BJ (cell line): ENCODE measurements around the gene KCNE2. TPM values are rescaled to one million over a fixed set of nuclear protein-coding genes. Genes with fewer than 3 reads are reported as not detected.

Source experiments
- CTCF ChIA-PET: fragments of 350-600 bp; formaldehyde crosslinking; extraction: SDS; loops from one replicate; lab custom pipeline; 2021; ENCODE audit warnings: antibody characterized with exemption, inconsistent platforms; lab: Yijun Ruan, JAX
- POLR2A ChIA-PET: fragments of 300-600 bp; sonication (Branson Sonifier 250); formaldehyde crosslinking; extraction: SDS; loops from one replicate; lab custom pipeline; 2021; ENCODE audit warnings: antibody characterized with exemption; lab: Charles Lee
- DNase-seq: peaks from one replicate; pipeline ENCODE4 v3.0.0-alpha.2; 2011; ENCODE audit warnings: low read depth
- H3K27me3 ChIP-seq: 2 replicates; pipeline ENCODE4 v1.6.0; 2011; ENCODE audit warnings: low read length; ENCODE audit not compliant: control insufficient read depth, insufficient read depth
- H3K36me3 ChIP-seq: 2 replicates; pipeline ENCODE4 v1.5.1; 2011; ENCODE audit warnings: low read length; ENCODE audit not compliant: control insufficient read depth, insufficient read depth
- H3K4me3 ChIP-seq: 2 replicates; pipeline ENCODE4 v1.5.1; 2011; ENCODE audit warnings: low read depth, mild to moderate bottlenecking, control low read depth, low read length
- polyA plus RNA-seq: library from polyadenylated mRNA; depleted of rRNA; stranded (reverse); fragments of >200 nt; gene quantifications from 2 replicates; pipeline ENCODE4 v1.2.3, GENCODE V29; 2011
- TF ChIP-seq, protein P1 (sequence below): IDR thresholded peaks from 2 replicates; pipeline ENCODE4 v1.5.1; 2011; ENCODE audit warnings: low read depth, mild to moderate bottlenecking, control low read depth, inconsistent platforms, low read length, moderate library complexity; ENCODE audit not compliant: insufficient read depth

Gene KCNE2
- polyA plus RNA-seq, 1 experiment: not detected

DNA sequence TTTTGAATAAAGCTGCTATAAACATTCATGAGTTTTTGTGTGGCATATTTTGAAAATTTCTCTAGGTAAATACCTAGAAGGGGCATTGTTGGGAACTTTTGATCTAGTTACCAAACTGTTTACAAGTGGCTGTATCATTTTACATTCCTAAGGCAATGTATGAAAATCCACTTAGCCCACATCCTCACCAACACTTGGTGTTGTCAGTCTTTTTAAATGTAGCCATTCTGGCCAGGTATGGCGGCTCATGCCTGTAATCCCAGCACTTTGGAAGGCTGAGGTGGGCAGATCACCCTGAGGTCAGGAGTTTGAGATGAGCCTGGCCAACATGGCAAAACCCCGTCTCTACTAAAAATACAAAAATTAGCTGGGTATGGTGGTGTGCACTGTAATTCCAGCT lies 5.9 kb upstream of the KCNE2 start:
- no peak for DNase-seq
- ChIA-PET POLR2A (no interaction called here), CTCF (interaction anchor here (2.2 to 3.8 kb wide), 2 partner anchors 10 to 434 kb away, joined by 8 to 18 read pairs; no protein-coding TSS in a partner anchor)
- no peak overlapping the region for H3K4me3 ChIP-seq
- H3K36me3 ChIP-seq: no peaks in the 10 kb centered on the region
- peaks cover 8% of the 10 kb centered on the region for H3K27me3 ChIP-seq
- TF ChIP-seq, protein P1, sequence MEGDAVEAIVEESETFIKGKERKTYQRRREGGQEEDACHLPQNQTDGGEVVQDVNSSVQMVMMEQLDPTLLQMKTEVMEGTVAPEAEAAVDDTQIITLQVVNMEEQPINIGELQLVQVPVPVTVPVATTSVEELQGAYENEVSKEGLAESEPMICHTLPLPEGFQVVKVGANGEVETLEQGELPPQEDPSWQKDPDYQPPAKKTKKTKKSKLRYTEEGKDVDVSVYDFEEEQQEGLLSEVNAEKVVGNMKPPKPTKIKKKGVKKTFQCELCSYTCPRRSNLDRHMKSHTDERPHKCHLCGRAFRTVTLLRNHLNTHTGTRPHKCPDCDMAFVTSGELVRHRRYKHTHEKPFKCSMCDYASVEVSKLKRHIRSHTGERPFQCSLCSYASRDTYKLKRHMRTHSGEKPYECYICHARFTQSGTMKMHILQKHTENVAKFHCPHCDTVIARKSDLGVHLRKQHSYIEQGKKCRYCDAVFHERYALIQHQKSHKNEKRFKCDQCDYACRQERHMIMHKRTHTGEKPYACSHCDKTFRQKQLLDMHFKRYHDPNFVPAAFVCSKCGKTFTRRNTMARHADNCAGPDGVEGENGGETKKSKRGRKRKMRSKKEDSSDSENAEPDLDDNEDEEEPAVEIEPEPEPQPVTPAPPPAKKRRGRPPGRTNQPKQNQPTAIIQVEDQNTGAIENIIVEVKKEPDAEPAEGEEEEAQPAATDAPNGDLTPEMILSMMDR: no peak

DNA sequence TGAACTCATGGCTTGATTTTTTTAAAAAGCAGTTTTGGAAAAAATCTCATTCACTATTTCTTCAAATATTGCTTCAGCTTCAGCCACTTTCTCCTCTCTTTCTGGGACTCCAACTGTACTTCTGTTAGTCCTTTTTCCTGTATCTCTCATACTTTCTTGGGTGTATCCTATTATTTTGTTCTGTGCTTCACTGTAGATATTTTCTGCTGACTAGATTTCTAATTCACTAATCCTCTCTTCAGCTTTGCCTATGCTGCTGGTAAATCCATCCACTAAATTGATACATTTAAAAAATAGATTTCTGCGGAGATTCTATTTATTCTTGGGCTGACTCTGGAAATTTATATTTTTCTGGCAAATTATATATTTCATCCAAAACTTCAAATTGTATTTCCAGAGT lies 4.9 kb upstream of the KCNE2 start:
- TF ChIP-seq, protein P1: no peak
- ChIA-PET POLR2A (no interaction called here), CTCF (interaction anchor here (1.4 to 3.8 kb wide), 3 partner anchors 9 to 435 kb away, joined by 3 to 18 read pairs (median 8); no protein-coding TSS in a partner anchor)
- Histone ChIP-seq H3K4me3 (no peak overlapping the region), H3K36me3 (no peaks in the 10 kb centered on the region), H3K27me3 (peaks cover 8% of the 10 kb centered on the region)
- no peak for DNase-seq

DNA sequence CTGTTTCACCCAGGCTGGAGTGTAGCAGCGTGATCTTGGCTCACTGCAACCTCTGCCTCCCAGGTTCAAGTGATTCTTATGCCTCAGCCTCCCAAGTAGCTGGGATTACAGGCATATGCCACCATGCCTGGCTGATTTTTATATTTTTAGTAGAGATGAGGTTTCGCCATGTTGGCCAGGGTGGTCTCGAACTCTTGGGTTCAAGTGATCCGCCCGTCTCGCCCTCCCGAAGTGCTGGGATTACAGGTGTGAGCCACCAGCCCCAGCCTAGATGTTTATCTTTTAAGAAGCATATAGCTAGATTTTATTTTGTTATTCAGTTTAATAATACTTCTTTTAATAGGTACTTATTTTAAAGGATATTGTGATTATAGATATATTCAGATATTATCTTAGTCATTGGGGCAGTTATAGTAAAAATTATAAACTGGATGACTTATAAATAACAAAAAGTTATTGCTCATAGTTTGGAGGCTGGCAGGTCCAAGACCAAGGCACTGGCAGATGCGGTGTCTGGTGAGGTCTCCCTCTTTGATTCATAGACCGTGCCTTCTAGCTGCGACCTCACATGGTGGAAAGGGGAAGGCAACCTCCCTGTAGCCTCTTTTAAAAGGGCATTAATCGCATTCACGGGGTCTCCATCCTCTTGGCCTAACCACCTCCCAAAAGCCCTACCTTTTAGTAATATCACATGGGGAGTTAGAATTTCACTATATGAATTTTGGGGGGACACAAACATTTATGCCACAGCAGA lies 3.1 kb upstream of the KCNE2 start:
- DNase-seq: no peak
- H3K4me3 ChIP-seq: no peak overlapping the region
- H3K27me3 ChIP-seq: peaks cover 6% of the 10 kb centered on the region
- ChIA-PET CTCF (interaction anchor here (1.0 to 3.8 kb wide), 4 partner anchors 12 to 437 kb away, joined by 3 to 18 read pairs (median 7); no protein-coding TSS in a partner anchor), POLR2A (interaction anchor here (0.6 kb wide), 1 partner anchor 810 kb away, joined by 5 read pairs; no protein-coding TSS in a partner anchor)
- TF ChIP-seq, protein P1: no peak
- no peaks in the 10 kb centered on the region for H3K36me3 ChIP-seq

DNA sequence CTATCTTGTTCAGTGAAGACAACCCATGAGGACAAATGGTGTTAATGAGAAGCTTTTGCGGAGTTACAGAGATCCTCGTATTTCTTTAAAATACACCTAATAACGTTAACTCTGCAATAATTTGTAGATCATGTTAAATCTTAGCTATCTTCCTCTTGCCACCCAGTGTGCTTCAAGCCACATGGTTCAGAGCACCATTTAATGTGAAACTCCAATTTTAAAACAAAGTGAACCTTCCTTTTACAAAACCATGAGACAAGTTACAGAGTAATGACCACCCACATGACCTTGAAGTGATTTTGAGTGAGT lies 1.7 kb upstream of the KCNE2 start:
- CTCF ChIA-PET: interaction anchor here (0.6 to 2.2 kb wide), 13 partner anchors 11 to 441 kb away, joined by 3 to 12 read pairs (median 3); no protein-coding TSS in a partner anchor
- TF ChIP-seq, protein P1: no peak
- Histone ChIP-seq H3K4me3 (no peak overlapping the region), H3K36me3 (no peaks in the 10 kb centered on the region), H3K27me3 (no peaks in the 10 kb centered on the region)
- POLR2A ChIA-PET: no interaction called here
- no peak for DNase-seq

DNA sequence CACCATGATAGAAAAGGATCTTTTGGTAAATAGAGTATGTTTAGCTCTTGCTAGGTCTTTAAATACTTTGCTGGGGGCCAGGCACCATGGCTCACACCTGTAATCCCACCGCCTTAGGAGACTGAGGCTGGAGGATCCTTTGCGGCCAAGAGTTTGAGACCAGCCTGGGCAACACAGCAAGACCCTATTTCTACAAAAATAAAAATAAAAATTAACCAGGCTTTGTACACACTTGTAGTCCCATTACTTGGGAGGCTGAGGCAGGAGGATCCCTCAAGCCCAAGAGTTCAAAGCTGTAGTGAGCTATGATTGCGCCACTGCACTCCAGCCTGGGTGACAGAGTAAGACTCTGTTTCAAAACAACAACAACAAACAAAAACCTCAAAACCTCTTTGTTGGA lies 1.1 kb upstream of the KCNE2 start:
- ChIA-PET CTCF (interaction anchor here (0.6 to 2.2 kb wide), 13 partner anchors 11 to 442 kb away, joined by 3 to 12 read pairs (median 3); no protein-coding TSS in a partner anchor), POLR2A (no interaction called here)
- no peak for DNase-seq
- TF ChIP-seq, protein P1: no peak
- Histone ChIP-seq H3K4me3 (no peak overlapping the region), H3K36me3 (no peaks in the 10 kb centered on the region), H3K27me3 (no peaks in the 10 kb centered on the region)
